GM18517 (cell line): ENCODE data around the gene MMP28.

Source experiments
- ATAC-seq: cut with Tn5 transposase; IDR thresholded peaks from one replicate; pipeline ENCODE4 v1.9.1; 2021; ENCODE audit warnings: mild to moderate bottlenecking, moderate library complexity; ENCODE audit not compliant: unreplicated experiment

MMP28 gene

GRCh38 chr17:35726953-35727460, 68.4 kb downstream of the MMP28 start:
- no peak for ATAC-seq

- no peak for ATAC-seq
Measured at GRCh38 chr17:35726127-35726952, 69.1 kb downstream of the MMP28 start.

GRCh38 chr17:35725802-35726126, 69.7 kb downstream of the MMP28 start:
- no peak for ATAC-seq

- ATAC-seq, result no peak
Measured at GRCh38 chr17:35725058-35725457, 70.4 kb downstream of the MMP28 start.

GRCh38 chr17:35723735-35724134, 71.7 kb downstream of the MMP28 start:
- no peak for ATAC-seq

GRCh38 chr17:35717475-35717874, 78.0 kb downstream of the MMP28 start:
- no peak for ATAC-seq

GRCh38 chr17:35716897-35717465, 78.5 kb downstream of the MMP28 start:
- ATAC-seq, result no peak

- no peak for ATAC-seq
Measured at GRCh38 chr17:35716173-35716572, 79.3 kb downstream of the MMP28 start.
